Measurements from ENCODE around the gene SLC9A7. TPM values are rescaled to one million over a fixed set of nuclear protein-coding genes. Genes with fewer than 3 reads are reported as not detected.
A peak's percentile ranks its signal among the peaks of the same experiment; 100 is the strongest.

Gene SLC9A7
- total RNA-seq, 1 experiment from 2014 or later, result 74.3 TPM

DNA sequence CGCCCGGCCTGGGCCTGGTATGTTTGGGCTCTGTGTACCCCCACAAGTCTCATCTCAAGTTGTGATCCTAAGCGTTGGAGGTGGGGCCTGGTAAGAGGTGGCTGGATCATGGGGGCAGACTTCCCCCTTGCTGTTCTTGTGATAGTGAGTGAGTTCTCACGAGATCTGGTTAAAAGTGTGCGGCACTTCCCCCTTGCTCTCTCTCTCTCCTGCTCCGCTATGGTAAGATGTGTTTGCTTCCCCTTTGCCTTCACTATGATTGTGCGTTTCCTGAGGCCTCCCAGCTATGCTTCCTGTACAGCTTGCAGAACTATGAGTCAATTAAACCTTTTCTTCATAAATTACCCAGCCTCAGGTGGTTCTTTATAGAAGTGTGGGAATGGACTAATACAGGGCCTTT lies 132.4 kb downstream of the SLC9A7 start:
- Histone ChIP-seq H4K20me1 (ENCODE audit: low read length) (peaks cover 3% of the 10 kb centered on the region; the same call in 1 of the 2 replicates), H3K27ac (ENCODE audit: low read length) (no peak overlapping the region), H3K9me3 (ENCODE audit: low read length) (no peaks in the 10 kb centered on the region), H3K4me2 (ENCODE audit: low read length) (no peak overlapping the region), H3K4me3 (ENCODE audit: low read length) (no peak overlapping the region), H3K27me3 (ENCODE audit: low read length) (no peaks in the 10 kb centered on the region), H3F3A (ENCODE audit: low read length, unreplicated experiment) (no peaks in the 10 kb centered on the region), H3K4me1 (ENCODE audit: insufficient read depth, low read length) (peaks cover 10% of the 10 kb centered on the region), H3K9ac (ENCODE audit: low read length) (no peak overlapping the region), H2AFZ (ENCODE audit: low read length) (no peak overlapping the region), H3K9me2 (replicated peaks; ENCODE audit: low read length) (no peaks in the 10 kb centered on the region), H3K79me2 (ENCODE audit: low read length) (no peaks in the 10 kb centered on the region), H3K36me3 (ENCODE audit: low read depth, low read length) (peaks cover 11% of the 10 kb centered on the region)
- no TSS peak for BruUV-seq (replicated peaks)
- ATAC-seq (no peak), DNase-seq (no peak)
- TF ChIP-seq EZH2 (IDR thresholded peaks at IDR 0.05; ENCODE audit: low read length, unreplicated experiment), result no peak
- TF ChIP-seq, protein P1, sequence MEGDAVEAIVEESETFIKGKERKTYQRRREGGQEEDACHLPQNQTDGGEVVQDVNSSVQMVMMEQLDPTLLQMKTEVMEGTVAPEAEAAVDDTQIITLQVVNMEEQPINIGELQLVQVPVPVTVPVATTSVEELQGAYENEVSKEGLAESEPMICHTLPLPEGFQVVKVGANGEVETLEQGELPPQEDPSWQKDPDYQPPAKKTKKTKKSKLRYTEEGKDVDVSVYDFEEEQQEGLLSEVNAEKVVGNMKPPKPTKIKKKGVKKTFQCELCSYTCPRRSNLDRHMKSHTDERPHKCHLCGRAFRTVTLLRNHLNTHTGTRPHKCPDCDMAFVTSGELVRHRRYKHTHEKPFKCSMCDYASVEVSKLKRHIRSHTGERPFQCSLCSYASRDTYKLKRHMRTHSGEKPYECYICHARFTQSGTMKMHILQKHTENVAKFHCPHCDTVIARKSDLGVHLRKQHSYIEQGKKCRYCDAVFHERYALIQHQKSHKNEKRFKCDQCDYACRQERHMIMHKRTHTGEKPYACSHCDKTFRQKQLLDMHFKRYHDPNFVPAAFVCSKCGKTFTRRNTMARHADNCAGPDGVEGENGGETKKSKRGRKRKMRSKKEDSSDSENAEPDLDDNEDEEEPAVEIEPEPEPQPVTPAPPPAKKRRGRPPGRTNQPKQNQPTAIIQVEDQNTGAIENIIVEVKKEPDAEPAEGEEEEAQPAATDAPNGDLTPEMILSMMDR (conservative IDR thresholded peaks at IDR 0.05; ENCODE audit: low read depth, low read length), result no peak
- TF ChIP-seq EZH2phosphoT487 (IDR thresholded peaks at IDR 0.05; ENCODE audit: borderline replicate concordance, low read length), result no peak
- intact Hi-C loops (cut with micrococcal nuclease), result no loop called here
- ChIA-PET CTCF (no interaction called here), POLR2A (ENCODE audit: unreplicated experiment) (no interaction called here)

DNA sequence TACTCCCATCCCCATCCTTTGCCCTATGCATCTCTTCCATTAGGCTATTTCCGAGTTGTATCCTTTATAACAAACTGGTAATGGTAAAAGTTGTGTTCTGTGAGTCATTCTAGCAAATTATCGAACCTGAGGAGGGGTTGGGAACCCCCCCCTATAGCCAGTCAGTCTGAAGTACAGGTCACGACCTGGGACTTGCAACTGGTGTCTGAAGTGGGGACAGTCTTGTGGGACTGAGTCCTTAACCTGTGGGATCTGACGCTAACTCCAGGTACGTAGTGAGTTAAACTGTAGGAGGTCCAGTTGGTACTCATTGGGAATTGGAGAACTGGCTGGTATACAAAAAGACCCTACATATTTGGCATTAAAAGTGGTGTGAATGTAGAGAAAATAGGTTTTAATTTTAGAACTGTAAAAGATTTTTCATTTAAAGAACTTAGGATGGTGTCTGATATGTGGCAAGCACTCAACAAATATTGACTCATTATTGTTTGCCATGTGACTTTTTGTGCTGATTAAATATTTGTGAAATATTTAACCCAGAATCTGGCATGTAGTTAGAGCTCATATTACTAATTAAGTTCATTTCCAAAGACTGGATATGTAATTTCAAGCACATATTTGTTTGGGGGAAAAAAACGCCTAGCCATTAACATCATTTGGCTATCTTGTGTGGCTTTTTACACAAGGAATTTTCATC lies 134.7 kb downstream of the SLC9A7 start:
- no peak overlapping the region for H3K4me2 ChIP-seq (ENCODE audit: low read length)
- intact Hi-C loops (cut with micrococcal nuclease), result no loop called here
- H4K20me1 ChIP-seq (ENCODE audit: low read length), result peaks cover 3% of the 10 kb centered on the region; the same call in 1 of the 2 replicates
- TF ChIP-seq EZH2phosphoT487 (IDR thresholded peaks at IDR 0.05; ENCODE audit: borderline replicate concordance, low read length) (no peak), EZH2 (IDR thresholded peaks at IDR 0.05; ENCODE audit: low read length, unreplicated experiment) (no peak)
- TF ChIP-seq, protein P1 (conservative IDR thresholded peaks at IDR 0.05; ENCODE audit: low read depth, low read length), result no peak
- H3K27ac ChIP-seq (ENCODE audit: low read length), result no peak overlapping the region
- no peaks in the 10 kb centered on the region for H3K79me2 ChIP-seq (ENCODE audit: low read length)
- H3K4me1 ChIP-seq (ENCODE audit: insufficient read depth, low read length), result peaks cover 10% of the 10 kb centered on the region
- CTCF ChIA-PET, result no interaction called here
- no TSS peak for BruUV-seq (replicated peaks)
- no peaks in the 10 kb centered on the region for H3K9me3 ChIP-seq (ENCODE audit: low read length)
- H3F3A ChIP-seq (ENCODE audit: low read length, unreplicated experiment), result no peaks in the 10 kb centered on the region
- H3K9me2 ChIP-seq (replicated peaks; ENCODE audit: low read length), result no peaks in the 10 kb centered on the region
- H3K27me3 ChIP-seq (ENCODE audit: low read length), result no peaks in the 10 kb centered on the region
- DNase-seq (peak; percentile 37), ATAC-seq (peak; percentile 35; the same call in 1 of the 2 replicates)
- no peak overlapping the region for H2AFZ ChIP-seq (ENCODE audit: low read length)
- H3K9ac ChIP-seq (ENCODE audit: low read length), result no peak overlapping the region
- H3K4me3 ChIP-seq (ENCODE audit: low read length), result no peak overlapping the region
- peaks cover 18% of the 10 kb centered on the region for H3K36me3 ChIP-seq (ENCODE audit: low read depth, low read length)
- POLR2A ChIA-PET (ENCODE audit: unreplicated experiment), result no interaction called here

DNA sequence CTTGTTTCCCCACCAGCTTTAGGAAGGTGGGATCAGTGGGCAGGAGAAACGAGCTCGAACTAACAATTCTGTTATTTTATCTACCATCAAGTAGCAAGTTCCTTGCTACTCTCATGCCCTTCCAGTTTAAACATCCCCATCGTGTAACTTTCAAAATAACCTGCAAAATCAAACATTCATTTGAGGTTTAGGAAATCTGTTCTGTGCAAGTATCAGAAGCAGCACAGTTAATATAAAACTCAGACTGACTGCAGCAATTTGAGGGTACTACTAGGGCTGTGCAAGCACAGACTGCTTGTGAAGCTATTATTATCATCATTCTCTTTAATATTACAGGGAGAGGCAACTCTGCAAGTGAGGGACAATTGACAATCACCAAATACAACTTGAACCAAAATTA lies 137.3 kb downstream of the SLC9A7 start:
- BruUV-seq (replicated peaks), result no TSS peak
- no peak overlapping the region for H3K4me3 ChIP-seq (ENCODE audit: low read length)
- H3F3A ChIP-seq (ENCODE audit: low read length, unreplicated experiment), result no peaks in the 10 kb centered on the region
- POLR2A ChIA-PET (ENCODE audit: unreplicated experiment), result no interaction called here
- no peaks in the 10 kb centered on the region for H3K9me3 ChIP-seq (ENCODE audit: low read length)
- CTCF ChIA-PET, result no interaction called here
- intact Hi-C loops (cut with micrococcal nuclease), result no loop called here
- TF ChIP-seq EZH2phosphoT487 (IDR thresholded peaks at IDR 0.05; ENCODE audit: borderline replicate concordance, low read length), result no peak
- TF ChIP-seq, protein P1 (conservative IDR thresholded peaks at IDR 0.05; ENCODE audit: low read depth, low read length), result no peak
- TF ChIP-seq EZH2 (IDR thresholded peaks at IDR 0.05; ENCODE audit: low read length, unreplicated experiment), result no peak
- H3K9ac ChIP-seq (ENCODE audit: low read length), result no peak overlapping the region
- H3K4me2 ChIP-seq (ENCODE audit: low read length), result no peak overlapping the region
- no peaks in the 10 kb centered on the region for H3K27me3 ChIP-seq (ENCODE audit: low read length)
- H4K20me1 ChIP-seq (ENCODE audit: low read length), result peaks cover 3% of the 10 kb centered on the region; the same call in 1 of the 2 replicates
- no peaks in the 10 kb centered on the region for H3K79me2 ChIP-seq (ENCODE audit: low read length)
- H2AFZ ChIP-seq (ENCODE audit: low read length), result no peak overlapping the region
- peaks cover 27% of the 10 kb centered on the region for H3K36me3 ChIP-seq (ENCODE audit: low read depth, low read length)
- peaks cover 10% of the 10 kb centered on the region for H3K4me1 ChIP-seq (ENCODE audit: insufficient read depth, low read length)
- DNase-seq, result no peak
- no peak for ATAC-seq
- no peak overlapping the region for H3K27ac ChIP-seq (ENCODE audit: low read length)
- H3K9me2 ChIP-seq (replicated peaks; ENCODE audit: low read length), result no peaks in the 10 kb centered on the region

Data from PC-3 (cell line).